ENCODE measurements around the gene FBXL13. TPM values are rescaled to one million over a fixed set of nuclear protein-coding genes. Genes with fewer than 3 reads are reported as not detected.

Gene FBXL13
- total RNA-seq, 1 experiment from 2014 or later, result 0.35 TPM

- intact Hi-C loops (cut with micrococcal nuclease), result no loop called here
Observed at GRCh38 chr7:102992938-102993717, 81.5 kb downstream of the FBXL13 start.

DNA sequence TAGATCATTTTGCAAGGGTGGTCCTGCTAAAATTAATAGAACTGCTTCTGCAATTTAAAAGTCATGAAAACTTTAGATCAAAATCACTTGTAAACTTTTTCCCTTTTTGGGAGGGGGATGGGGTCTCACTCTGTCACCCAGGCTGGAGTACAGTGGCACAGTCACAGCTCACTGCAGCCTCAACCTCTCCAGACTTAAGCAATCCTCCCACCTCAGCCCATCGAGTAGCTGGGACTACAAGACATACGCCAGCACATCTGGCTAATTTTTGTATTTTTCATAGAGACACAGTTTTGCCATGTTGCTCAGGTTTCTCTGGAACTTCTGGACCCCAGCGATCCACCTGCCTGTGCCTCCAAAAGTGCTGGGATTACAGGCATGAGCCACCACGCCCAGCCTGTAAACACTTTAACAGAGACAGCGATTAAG, 82.1 kb downstream of the FBXL13 start:
- ChIA-PET POLR2A (interaction anchor here (0.7 to 1.2 kb wide), 4 partner anchors 9 to 156 kb away, joined by 3 to 4 read pairs (median 4); no protein-coding TSS in a partner anchor), CTCF (interaction anchor here (1.2 kb wide), 1 partner anchor 69 kb away, joined by 6 read pairs; no protein-coding TSS in a partner anchor)
- BruUV-seq (replicated peaks), result no TSS peak
- H3K9me3 Mint-ChIP-seq (ENCODE audit: unreplicated experiment), result no peaks in the 10 kb centered on the region
- no peak for TF ChIP-seq CTCF (IDR thresholded peaks at IDR 0.05; ENCODE audit: unreplicated experiment)
- no peaks in the 10 kb centered on the region for H3K27me3 Mint-ChIP-seq (ENCODE audit: insufficient read depth, unreplicated experiment)
- no peaks in the 10 kb centered on the region for H3K36me3 Mint-ChIP-seq (ENCODE audit: insufficient read depth, unreplicated experiment)
- H3K27ac Mint-ChIP-seq (ENCODE audit: low read depth, unreplicated experiment), result no peak overlapping the region
- no peak overlapping the region for H3K4me3 Mint-ChIP-seq (ENCODE audit: unreplicated experiment)
- intact Hi-C loops (cut with micrococcal nuclease), result no loop called here
- DNase-seq (ENCODE audit: unreplicated experiment), result no peak
- H3K4me1 Mint-ChIP-seq (ENCODE audit: insufficient read depth, unreplicated experiment), result no peaks in the 10 kb centered on the region

More at GRCh38 chr7:102992938-102993717, 81.5 kb downstream of the FBXL13 start:
- BruUV-seq (replicated peaks), result no TSS peak
- peak; percentile 46 for DNase-seq (ENCODE audit: unreplicated experiment)
- ChIA-PET CTCF (interaction anchor here (0.6 to 1.2 kb wide), 3 partner anchors 11 to 69 kb away, joined by 3 to 6 read pairs (median 4); no protein-coding TSS in a partner anchor), POLR2A (interaction anchor here (0.7 to 1.2 kb wide), 4 partner anchors 10 to 157 kb away, joined by 3 to 4 read pairs (median 4); no protein-coding TSS in a partner anchor)
- Mint-ChIP-seq H3K4me3 (ENCODE audit: unreplicated experiment) (no peak overlapping the region), H3K9me3 (ENCODE audit: unreplicated experiment) (no peaks in the 10 kb centered on the region), H3K36me3 (ENCODE audit: insufficient read depth, unreplicated experiment) (no peaks in the 10 kb centered on the region), H3K4me1 (ENCODE audit: insufficient read depth, unreplicated experiment) (no peaks in the 10 kb centered on the region), H3K27me3 (ENCODE audit: insufficient read depth, unreplicated experiment) (no peaks in the 10 kb centered on the region), H3K27ac (ENCODE audit: low read depth, unreplicated experiment) (no peak overlapping the region)
- TF ChIP-seq CTCF (IDR thresholded peaks at IDR 0.05; ENCODE audit: unreplicated experiment), result no peak

DNA sequence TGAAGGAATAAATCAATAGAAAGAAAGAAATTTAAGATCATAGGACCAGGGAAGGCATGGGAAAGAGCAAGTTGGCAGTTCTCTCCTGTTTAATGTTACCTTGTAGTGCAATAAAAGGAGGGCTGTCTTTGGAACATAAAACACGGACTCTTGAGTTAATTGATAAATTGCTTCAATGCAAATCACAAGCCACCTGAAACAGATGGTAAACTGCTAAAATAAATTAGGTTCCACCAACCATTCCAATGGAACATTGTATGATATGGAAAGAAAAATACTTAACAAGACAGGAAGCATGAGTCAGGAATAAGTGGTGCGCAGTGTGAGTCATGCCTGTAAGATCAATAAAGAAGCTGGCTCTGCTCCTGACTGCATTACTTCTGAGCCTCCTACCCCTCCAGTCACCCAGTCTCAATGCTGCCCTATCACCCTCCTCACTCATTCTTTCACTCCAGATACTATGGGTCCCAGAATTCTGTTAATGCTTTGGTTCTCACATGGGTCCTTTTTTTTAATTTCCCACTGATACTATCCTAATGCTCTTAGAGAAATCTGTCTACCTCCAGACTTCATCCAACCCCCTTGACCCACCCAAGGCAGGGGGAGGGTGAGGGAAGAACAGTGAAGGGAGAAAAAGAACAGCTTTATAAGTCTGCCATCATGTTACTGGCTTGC, 82.9 kb downstream of the FBXL13 start:
- TF ChIP-seq CTCF (IDR thresholded peaks at IDR 0.05; ENCODE audit: unreplicated experiment), result no peak
- Mint-ChIP-seq H3K4me3 (ENCODE audit: unreplicated experiment) (no peak overlapping the region), H3K27ac (ENCODE audit: low read depth, unreplicated experiment) (no peak overlapping the region), H3K9me3 (ENCODE audit: unreplicated experiment) (no peaks in the 10 kb centered on the region), H3K4me1 (ENCODE audit: insufficient read depth, unreplicated experiment) (no peaks in the 10 kb centered on the region), H3K36me3 (ENCODE audit: insufficient read depth, unreplicated experiment) (no peaks in the 10 kb centered on the region), H3K27me3 (ENCODE audit: insufficient read depth, unreplicated experiment) (no peaks in the 10 kb centered on the region)
- intact Hi-C loops (cut with micrococcal nuclease), result loop anchor here (1.0 kb wide), 1 partner anchor 13 kb away; no protein-coding TSS in a partner anchor
- ChIA-PET CTCF (interaction anchor here (1.2 kb wide), 1 partner anchor 70 kb away, joined by 6 read pairs; no protein-coding TSS in a partner anchor), POLR2A (interaction anchor here (0.6 to 1.0 kb wide), 2 partner anchors 9 to 14 kb away, joined by 3 read pairs; no protein-coding TSS in a partner anchor)
- BruUV-seq (replicated peaks), result TSS peak; percentile 59
- DNase-seq (ENCODE audit: unreplicated experiment), result peak; percentile 92

GRCh38 chr7:102991077-102991539, 83.5 kb downstream of the FBXL13 start:
- H3K4me1 Mint-ChIP-seq (ENCODE audit: insufficient read depth, unreplicated experiment), result no peaks in the 10 kb centered on the region
- ChIA-PET POLR2A (interaction anchor here (1.0 kb wide), 1 partner anchor 13 kb away, joined by 3 read pairs; no protein-coding TSS in a partner anchor), CTCF (no interaction called here)
- no peak overlapping the region for H3K27ac Mint-ChIP-seq (ENCODE audit: low read depth, unreplicated experiment)
- TF ChIP-seq CTCF (IDR thresholded peaks at IDR 0.05; ENCODE audit: unreplicated experiment), result no peak
- H3K9me3 Mint-ChIP-seq (ENCODE audit: unreplicated experiment), result no peaks in the 10 kb centered on the region
- BruUV-seq (replicated peaks), result no TSS peak
- intact Hi-C loops (cut with micrococcal nuclease), result loop anchor here (1.0 kb wide), 1 partner anchor 13 kb away; no protein-coding TSS in a partner anchor
- H3K36me3 Mint-ChIP-seq (ENCODE audit: insufficient read depth, unreplicated experiment), result no peaks in the 10 kb centered on the region
- no peaks in the 10 kb centered on the region for H3K27me3 Mint-ChIP-seq (ENCODE audit: insufficient read depth, unreplicated experiment)
- DNase-seq (ENCODE audit: unreplicated experiment), result no peak
- H3K4me3 Mint-ChIP-seq (ENCODE audit: unreplicated experiment), result no peak overlapping the region

Measured in MCF 10A (cell line).